ENCODE measurements around the gene TMSB15A. TPM values are rescaled to one million over a fixed set of nuclear protein-coding genes. Genes with fewer than 3 reads are reported as not detected.
"Not testable (repeated sequence)": the region's sequence is repeated elsewhere in the genome, so short reads cannot be mapped to it uniquely, and the experiment has no call there.

Gene TMSB15A
- not detected for total RNA-seq

- DNase-seq (ENCODE audit: low spot score) = peak; percentile 49
Measured at GRCh38 chrX:102515975-102516941, at the start of gene TMSB15A. Gene TMSB15A (minus strand): TSS chrX:102516739.

GRCh38 chrX:102560423-102561068, 44.0 kb upstream of the TMSB15A start:
- no peak for DNase-seq (ENCODE audit: low spot score)

DNA sequence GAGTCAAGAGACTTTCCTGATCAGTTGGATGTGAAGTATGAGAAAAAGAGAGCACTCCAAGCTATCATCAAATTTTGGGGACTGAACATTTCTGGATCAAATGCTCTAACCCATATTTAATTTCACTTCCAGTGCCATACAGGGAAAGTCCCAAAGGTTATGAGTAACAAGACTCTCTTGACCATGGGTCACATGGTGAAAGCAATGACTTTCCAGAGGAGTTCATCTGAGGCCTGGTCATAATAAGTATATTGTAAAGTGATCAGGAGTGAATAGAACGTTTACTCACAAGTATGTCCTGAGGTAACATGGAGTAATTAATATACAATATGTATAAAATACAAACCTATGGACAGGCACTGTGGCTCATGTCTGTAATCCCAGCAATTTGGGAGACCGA, 42.1 kb upstream of the TMSB15A start:
- DNase-seq (ENCODE audit: low spot score) = no peak

GRCh38 chrX:102548231-102548630, 31.7 kb upstream of the TMSB15A start:
- DNase-seq (ENCODE audit: low spot score) = no peak

DNA sequence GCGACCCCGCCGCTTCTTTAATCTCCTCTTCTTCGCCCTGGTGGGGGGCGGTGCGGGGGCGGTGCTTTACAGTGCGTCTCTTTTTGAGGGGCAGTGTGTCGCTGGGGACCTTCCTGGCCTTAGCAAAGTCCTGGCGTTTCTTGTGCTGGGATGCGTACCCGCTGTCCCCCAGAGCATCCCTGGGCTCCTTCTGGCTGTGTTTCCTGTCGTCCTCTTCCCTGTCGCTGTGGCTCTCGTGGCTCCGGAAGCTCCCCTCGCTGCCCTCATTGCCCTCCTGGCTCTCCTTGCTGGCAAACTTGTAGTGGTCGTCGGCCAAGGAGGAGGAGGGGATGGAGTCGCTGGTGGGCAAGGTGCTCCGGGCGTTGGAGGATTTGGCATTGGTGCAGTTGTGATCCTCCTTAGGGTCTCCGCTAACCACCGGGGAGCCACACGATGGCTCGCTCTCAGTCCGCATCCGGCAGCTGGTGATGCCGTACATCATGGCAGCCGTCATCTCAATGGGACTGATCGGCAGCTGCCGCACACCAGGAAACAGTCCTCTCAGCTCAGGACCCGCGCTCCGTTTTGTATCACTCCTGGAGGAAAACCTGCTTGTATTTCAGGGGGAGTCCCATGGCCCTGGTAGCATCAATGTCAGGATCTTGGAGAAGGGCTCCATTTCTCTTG, 30.4 kb upstream of the TMSB15A start:
- no peak for DNase-seq (ENCODE audit: low spot score)

GRCh38 chrX:102546175-102546574, 29.6 kb upstream of the TMSB15A start:
- DNase-seq (ENCODE audit: low spot score) = not testable (repeated sequence)

DNA sequence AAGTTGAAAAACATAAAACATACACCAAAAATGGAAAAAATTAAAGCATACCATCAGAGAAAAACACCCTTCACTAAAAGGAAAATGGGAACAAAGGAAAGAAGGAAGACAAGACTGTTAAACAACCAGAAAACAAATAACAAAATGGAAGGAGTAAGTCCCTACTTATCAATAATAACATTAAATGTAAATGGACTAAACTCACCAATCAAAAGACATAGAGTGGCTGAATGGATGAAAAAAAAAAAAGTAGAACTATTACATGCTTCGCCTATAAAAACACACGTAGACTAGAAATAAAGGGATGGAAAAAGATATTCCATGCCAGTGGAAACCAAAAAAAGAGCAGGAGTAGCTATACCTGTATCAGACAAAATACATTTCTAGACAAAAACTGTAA, 19.4 kb upstream of the TMSB15A start:
- DNase-seq (ENCODE audit: low spot score) = no peak

GRCh38 chrX:102517326-102517725, 787 bp upstream of the TMSB15A start:
- DNase-seq (ENCODE audit: low spot score) = no peak

GRCh38 chrX:102514536-102514935, 2.0 kb downstream of the TMSB15A start:
- DNase-seq (ENCODE audit: low spot score) = no peak

- no peak for DNase-seq (ENCODE audit: low spot score)
Measured at GRCh38 chrX:102498732-102499131, 17.8 kb downstream of the TMSB15A start.

DNA sequence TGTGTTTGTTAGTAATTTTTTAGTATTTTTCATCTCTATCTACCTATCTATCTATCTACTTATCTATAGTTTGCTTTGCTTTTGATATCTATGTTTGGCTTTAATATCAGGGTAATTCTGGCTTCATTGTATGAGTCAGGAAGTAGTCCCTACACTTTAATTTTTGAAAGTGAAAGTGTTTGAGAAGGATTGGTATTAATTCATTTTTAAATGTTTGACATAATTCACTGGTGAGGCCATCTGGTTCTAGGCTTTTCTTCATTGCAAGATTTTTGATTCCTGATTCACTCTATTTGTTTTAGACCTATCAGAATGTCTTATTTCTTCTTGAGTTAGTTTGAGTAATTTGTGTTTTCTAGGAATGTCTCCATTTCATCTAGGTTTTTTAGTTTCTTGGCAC, 24.8 kb downstream of the TMSB15A start:
- no peak for DNase-seq (ENCODE audit: low spot score)

- not testable (repeated sequence) for DNase-seq (ENCODE audit: low spot score)
Measured at GRCh38 chrX:102478765-102479164, 37.8 kb downstream of the TMSB15A start.

- not testable (repeated sequence) for DNase-seq (ENCODE audit: low spot score)
Measured at GRCh38 chrX:102471762-102472220, 44.7 kb downstream of the TMSB15A start, which contains the start of gene TCP11X2. Gene TCP11X2 (minus strand): TSS chrX:102471812.

GRCh38 chrX:102470215-102470614, 46.3 kb downstream of the TMSB15A start:
- DNase-seq (ENCODE audit: low spot score) = not testable (repeated sequence)

Other genes with a start within 250 kb of the TMSB15A start
- not detected for gene NXF2B, start 76.7 kb downstream of the TMSB15A start, total RNA-seq
- not detected for gene TCP11X2, start 44.9 kb downstream of the TMSB15A start, total RNA-seq
- gene ARMCX5, start 82.8 kb upstream of the TMSB15A start, total RNA-seq = 19.0 TPM
- gene GPRASP1, start 134.7 kb upstream of the TMSB15A start, total RNA-seq = 16.8 TPM
- gene GPRASP2, start 195.7 kb upstream of the TMSB15A start, total RNA-seq = 12.2 TPM
- 6.5 TPM for gene GPRASP3, start 204.0 kb upstream of the TMSB15A start, total RNA-seq

Data from ureter (tissue), 1 donor.